ENCODE data around the gene DOC2A. TPM values are rescaled to one million over a fixed set of nuclear protein-coding genes. Genes with fewer than 3 reads are reported as not detected.

Gene DOC2A
- total and polyA plus RNA-seq, 2 donors (not counting 1 experiment from before 2014, with no cell fraction given) = not detected

DNA sequence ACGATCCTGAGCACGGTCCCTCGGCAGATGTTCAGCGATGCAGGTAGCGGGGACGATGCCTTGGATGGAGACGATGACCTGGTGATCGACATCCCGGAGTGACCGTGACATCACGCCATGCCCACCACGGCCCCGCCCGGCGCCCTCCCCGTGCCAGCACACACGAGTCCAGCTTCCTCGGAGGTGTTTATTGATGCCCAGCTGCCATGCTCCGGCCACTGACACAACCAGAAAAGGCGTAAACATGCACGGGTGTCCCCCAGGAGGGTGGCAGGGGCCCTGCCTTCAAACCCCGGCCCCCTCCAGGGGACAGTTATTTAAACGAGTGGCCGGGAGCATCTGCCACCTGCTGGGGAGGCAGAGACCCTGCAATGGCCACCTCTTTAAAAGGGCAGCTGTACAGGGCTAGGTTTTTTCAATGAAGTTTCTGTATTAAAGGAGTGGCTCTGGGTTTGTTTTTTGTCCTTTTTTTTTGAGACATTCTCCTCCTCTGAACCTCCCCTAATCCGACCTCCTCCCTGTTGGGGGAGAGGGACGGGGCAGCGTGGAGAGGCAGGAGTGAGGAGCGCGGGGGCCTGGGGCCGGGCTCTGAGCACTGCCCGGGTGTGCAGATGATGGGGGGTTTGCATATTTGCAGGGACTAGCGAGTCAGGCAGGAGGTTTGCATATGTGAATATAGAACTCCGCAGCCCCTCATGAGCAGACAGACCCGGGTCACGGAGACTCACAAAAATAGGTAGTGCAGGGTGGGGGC is 5.3 kb downstream of the DOC2A start:
- Histone ChIP-seq H3K36me3 (replicated peaks in 1 of 2; ENCODE audit: control extremely low read depth in 1 of 2, control insufficient read depth in 1 of 2, extremely low read depth in 1 of 2, insufficient read depth in 2 of 2, low read length in 1 of 2) (peaks cover 0 to 25% of the 10 kb centered on the region in 2 experiments), H4K20me1 (ENCODE audit: control insufficient read depth, insufficient read depth, low read length, poor library complexity, severe bottlenecking) (peaks cover 11% of the 10 kb centered on the region), H3K27me3 (replicated peaks in 1 of 4; ENCODE audit: control extremely low read depth in 1 of 4, control insufficient read depth in 3 of 4, insufficient read depth in 4 of 4, low read length in 3 of 4) (peaks cover 0 to 14% (median 4%) of the 10 kb centered on the region in 4 experiments), H3K4me3 (ENCODE audit: control extremely low read depth in 1 of 5, extremely low read depth in 1 of 5, insufficient read depth in 1 of 5, low read depth in 2 of 5, low read length in 4 of 5) (no peak overlapping the region), H3K79me2 (ENCODE audit: control insufficient read depth, insufficient read depth, low read length) (peaks cover 2% of the 10 kb centered on the region), H3K9ac (ENCODE audit: low read length) (no peak overlapping the region), H3K9me3 (ENCODE audit: control extremely low read depth in 1 of 3, control insufficient read depth in 2 of 3, insufficient read depth in 1 of 3, low read length in 2 of 3) (peaks cover 0 to 7% (median 0%) of the 10 kb centered on the region in 3 donors), H2AFZ (ENCODE audit: insufficient read depth, low read depth, low read length, poor library complexity, severe bottlenecking) (no peak overlapping the region), H3K4me2 (replicated peaks; ENCODE audit: low read depth, low read length, poor library complexity, severe bottlenecking) (peak overlapping the region; percentile 21), H3K4me1 (ENCODE audit: control insufficient read depth in 2 of 2, insufficient read depth in 2 of 2, low read length in 2 of 2) (peaks cover 10 to 19% of the 10 kb centered on the region in 2 donors), H3K27ac (ENCODE audit: low read length in 2 of 2) (no peak overlapping the region)
- intact Hi-C loops (cut with micrococcal nuclease) = loop anchor here (1.0 to 2.0 kb wide), 4 partner anchors 79 to 313 kb away; partner anchors contain the start of gene KCTD13
- no peak overlapping the region for H3K27ac Mint-ChIP-seq
- H3K4me3 Mint-ChIP-seq = no peak overlapping the region
- peak; percentile 62 for DNase-seq
- TF ChIP-seq, protein P1, sequence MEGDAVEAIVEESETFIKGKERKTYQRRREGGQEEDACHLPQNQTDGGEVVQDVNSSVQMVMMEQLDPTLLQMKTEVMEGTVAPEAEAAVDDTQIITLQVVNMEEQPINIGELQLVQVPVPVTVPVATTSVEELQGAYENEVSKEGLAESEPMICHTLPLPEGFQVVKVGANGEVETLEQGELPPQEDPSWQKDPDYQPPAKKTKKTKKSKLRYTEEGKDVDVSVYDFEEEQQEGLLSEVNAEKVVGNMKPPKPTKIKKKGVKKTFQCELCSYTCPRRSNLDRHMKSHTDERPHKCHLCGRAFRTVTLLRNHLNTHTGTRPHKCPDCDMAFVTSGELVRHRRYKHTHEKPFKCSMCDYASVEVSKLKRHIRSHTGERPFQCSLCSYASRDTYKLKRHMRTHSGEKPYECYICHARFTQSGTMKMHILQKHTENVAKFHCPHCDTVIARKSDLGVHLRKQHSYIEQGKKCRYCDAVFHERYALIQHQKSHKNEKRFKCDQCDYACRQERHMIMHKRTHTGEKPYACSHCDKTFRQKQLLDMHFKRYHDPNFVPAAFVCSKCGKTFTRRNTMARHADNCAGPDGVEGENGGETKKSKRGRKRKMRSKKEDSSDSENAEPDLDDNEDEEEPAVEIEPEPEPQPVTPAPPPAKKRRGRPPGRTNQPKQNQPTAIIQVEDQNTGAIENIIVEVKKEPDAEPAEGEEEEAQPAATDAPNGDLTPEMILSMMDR (IDR thresholded peaks at IDR 0.05) = peak; percentile 80
- TF ChIP-seq EZH2 (IDR thresholded peaks at IDR 0.05; ENCODE audit: borderline replicate concordance, insufficient read depth, low read depth, low read length, poor library complexity, severe bottlenecking) = no peak
- WGBS (ENCODE audit: insufficient coverage) = 75% methylated on average over 28 of the region's 35 CpGs
- CTCF ChIA-PET = interaction anchor here (0.6 to 2.3 kb wide), 17 partner anchors 9 to 364 kb away, joined by 3 to 9 read pairs (median 4); partner anchors contain the start of genes HIRIP3, TLCD3B and TMEM219
- H3K4me1 Mint-ChIP-seq = peaks cover 10% of the 10 kb centered on the region
- POLR2A ChIA-PET = interaction anchor here (0.5 to 2.4 kb wide), 2 partner anchors 10 to 198 kb away, joined by 4 to 9 read pairs; partner anchors contain the start of gene MAZ
- no peaks in the 10 kb centered on the region for H3K9me3 Mint-ChIP-seq (ENCODE audit: insufficient read depth)
- peak; percentile 74 for ATAC-seq (ENCODE audit: low read depth)
- H3K27me3 Mint-ChIP-seq = peaks cover 12% of the 10 kb centered on the region

All from B cell (primary cell).